OCI-LY7 (cell line): ENCODE measurements around the gene EXOC4. TPM values are rescaled to one million over a fixed set of nuclear protein-coding genes. Genes with fewer than 3 reads are reported as not detected.

Experiments
- BruUV-seq: library from RNA; stranded (reverse); fragments of 400-500 nt; replicated peaks from 2 replicates; lab custom pipeline; 2021; lab: Mats Ljungman, UMichigan
- CTCF ChIA-PET: fragments of 300-600 bp; sonication (Branson Sonifier 250); formaldehyde crosslinking; loops from one replicate; lab custom pipeline; 2022; ENCODE audit warnings: antibody characterized with exemption; ENCODE audit not compliant: unreplicated experiment; lab: Charles Lee
- POLR2A ChIA-PET: fragments of 300-600 bp; sonication (Branson Sonifier 250); formaldehyde crosslinking; loops from one replicate; lab custom pipeline; 2022; ENCODE audit warnings: antibody characterized with exemption; lab: Charles Lee
- DNase-seq: peaks from one replicate; pipeline ENCODE4 v3.0.0-alpha.2; 2015; ENCODE audit warnings: low spot score
- H2AFZ ChIP-seq: fragments of 200-600 bp; sonication (generic), shearing (Covaris generic); 2 replicates; pipeline ENCODE4 v1.6.1; 2014; ENCODE audit warnings: mild to moderate bottlenecking, antibody characterized with exemption, low read length, moderate library complexity
- H3K27ac ChIP-seq: fragments of 200-600 bp; sonication (generic); 2 replicates; pipeline ENCODE4 v1.5.1; 2014; ENCODE audit warnings: mixed run types, low read depth, mild to moderate bottlenecking, moderate library complexity, low read length, inconsistent platforms; ENCODE audit not compliant: poor library complexity, severe bottlenecking
- H3K36me3 ChIP-seq: fragments of 200-600 bp; sonication (generic); 2 replicates; pipeline ENCODE4 v1.6.1; 2014; ENCODE audit warnings: mild to moderate bottlenecking, antibody characterized with exemption, low read length, moderate library complexity, mixed read lengths; ENCODE audit not compliant: insufficient read depth
- H3K4me1 ChIP-seq: fragments of 200-600 bp; sonication (generic); 2 replicates; pipeline ENCODE4 v1.5.1; 2014; ENCODE audit warnings: mild to moderate bottlenecking, low read length; ENCODE audit not compliant: insufficient read depth, poor library complexity, severe bottlenecking
- H3K4me2 ChIP-seq: fragments of 200-600 bp; sonication (generic); 2 replicates; pipeline ENCODE4 v1.6.1; 2014; ENCODE audit warnings: mild to moderate bottlenecking, low read length
- H3K4me3 ChIP-seq: fragments of 200-600 bp; sonication (generic); 2 replicates; pipeline ENCODE4 v1.5.1; 2014; ENCODE audit warnings: mild to moderate bottlenecking, low read depth, low read length; ENCODE audit not compliant: poor library complexity, severe bottlenecking
- H3K79me2 ChIP-seq: fragments of 200-600 bp; sonication (generic); 2 replicates; pipeline ENCODE4 v1.6.1; 2016; ENCODE audit warnings: low read depth, mild to moderate bottlenecking, low read length, moderate library complexity, mixed read lengths; ENCODE audit not compliant: insufficient read depth
- H3K9me2 ChIP-seq: fragments of 200-600 bp; sonication (generic); 2 replicates; pipeline ENCODE4 v1.6.1; 2016; ENCODE audit warnings: mild to moderate bottlenecking, low read length, mixed read lengths; ENCODE audit not compliant: insufficient read depth
- H3K9me3 ChIP-seq: fragments of 200-600 bp; sonication (generic); 2 replicates; pipeline ENCODE4 v1.6.1; 2014; ENCODE audit warnings: mild to moderate bottlenecking, mixed run types, low read length, mixed read lengths
- H4K20me1 ChIP-seq: fragments of 200-600 bp; sonication (generic); 2 replicates; pipeline ENCODE4 v1.6.1; 2014; ENCODE audit warnings: mild to moderate bottlenecking, antibody characterized with exemption, low read length, moderate library complexity, mixed read lengths; ENCODE audit not compliant: insufficient read depth
- CTCF ChIP-seq: fragments of 200-600 bp; sonication (generic); conservative IDR thresholded peaks from 2 replicates; pipeline ENCODE4 v1.5.1; 2014; ENCODE audit warnings: mild to moderate bottlenecking, antibody characterized with exemption, low read length, moderate library complexity, mixed read lengths
- EZH2phosphoT487 ChIP-seq: fragments of 200-600 bp; sonication (generic); IDR thresholded peaks from 2 replicates; pipeline ENCODE4 v1.6.1; 2018; ENCODE audit warnings: low read depth, borderline replicate concordance, mild to moderate bottlenecking, mixed run types, antibody characterized with exemption, low read length, moderate library complexity, mixed read lengths
- intact Hi-C: fragments of 100-400 bp; cut with micrococcal nuclease; formaldehyde crosslinking; loops from one replicate; pipeline ENCODE4 v1.10.0; 2022; ENCODE audit not compliant: unreplicated experiment
- total RNA-seq, 2 experiments: library from RNA; depleted of rRNA in 1 of 2; stranded (reverse); fragments of >200 nt in 1 of 2; shearing (Covaris generic) in 1 of 2; gene quantifications; 2 replicates each; pipeline ENCODE4 v1.2.3, GENCODE V29; 2014 to 2022

The EXOC4 gene
- total RNA-seq, 2 experiments from 2014 or later, result 75.1 to 93.2 TPM

DNA sequence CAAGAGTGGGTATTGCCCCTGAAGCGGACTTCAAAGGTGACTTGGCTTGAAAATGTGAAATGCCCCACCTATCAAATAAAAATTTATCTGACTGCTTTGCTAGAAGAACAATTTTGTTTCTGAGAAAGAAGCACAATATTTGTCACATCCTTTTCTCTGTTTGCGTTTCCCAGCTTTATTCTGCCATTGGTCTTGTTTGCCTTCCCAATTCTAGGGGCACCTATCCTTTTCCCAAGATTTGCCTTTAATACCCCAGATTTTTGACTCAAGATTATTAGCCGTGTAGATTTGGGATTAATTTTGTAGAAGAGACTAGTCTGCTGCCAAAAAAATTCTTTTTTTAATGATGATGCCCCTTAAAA lies 764.0 kb downstream of the EXOC4 start:
- CTCF ChIA-PET, result no interaction called here
- no peaks in the 10 kb centered on the region for H3K36me3 ChIP-seq
- H3K79me2 ChIP-seq, result no peaks in the 10 kb centered on the region

DNA sequence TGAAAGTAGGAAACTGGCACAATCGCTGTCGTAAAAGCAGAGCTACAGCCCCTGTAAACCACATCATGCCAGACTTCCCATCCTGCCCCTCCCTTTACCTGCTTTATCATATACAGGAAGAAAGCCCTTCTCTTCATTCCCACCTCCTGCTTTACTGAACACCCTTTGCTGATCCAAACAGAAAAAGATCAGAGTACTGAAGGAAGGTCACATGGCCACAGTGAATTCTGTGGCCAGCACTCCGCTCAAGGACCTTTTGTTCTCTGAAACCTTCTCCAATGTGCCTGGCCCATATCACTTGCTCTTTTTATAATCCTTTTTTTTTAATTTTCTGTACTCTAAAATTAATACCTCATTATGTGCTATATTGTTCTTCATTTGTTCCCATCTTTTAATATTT lies 765.4 kb downstream of the EXOC4 start:
- Histone ChIP-seq H3K9me3 (no peaks in the 10 kb centered on the region), H2AFZ (no peak overlapping the region), H3K36me3 (no peaks in the 10 kb centered on the region), H3K4me1 (no peaks in the 10 kb centered on the region), H3K27ac (no peak overlapping the region), H3K79me2 (no peaks in the 10 kb centered on the region), H4K20me1 (no peaks in the 10 kb centered on the region), H3K4me3 (no peak overlapping the region), H3K9me2 (no peaks in the 10 kb centered on the region), H3K4me2 (no peak overlapping the region)
- DNase-seq, result no peak
- TF ChIP-seq EZH2phosphoT487 (no peak), CTCF (no peak)
- intact Hi-C loops, result loop anchor here (5.0 kb wide), 1 partner anchor 309 kb away; no protein-coding TSS in a partner anchor
- CTCF ChIA-PET, result no interaction called here
- no TSS peak for BruUV-seq
- POLR2A ChIA-PET, result no interaction called here

More for the DNA sequence above, 764.0 kb downstream of the EXOC4 start:
- no peak overlapping the region for H3K27ac ChIP-seq
- TF ChIP-seq CTCF (peak; percentile 35; the same call in 1 of the 2 replicates), EZH2phosphoT487 (no peak)
- H3K4me2 ChIP-seq, result no peak overlapping the region
- no peak overlapping the region for H3K4me3 ChIP-seq
- H3K9me2 ChIP-seq, result no peaks in the 10 kb centered on the region
- no peaks in the 10 kb centered on the region for H4K20me1 ChIP-seq
- intact Hi-C loops, result loop anchor here (1.0 to 5.0 kb wide), 2 partner anchors 67 to 310 kb away; no protein-coding TSS in a partner anchor
- no TSS peak for BruUV-seq
- no peaks in the 10 kb centered on the region for H3K9me3 ChIP-seq
- DNase-seq, result no peak
- H2AFZ ChIP-seq, result no peak overlapping the region
- POLR2A ChIA-PET, result interaction anchor here (0.7 kb wide), 1 partner anchor 935 kb away, joined by 3 read pairs; the partner anchor contains the start of gene CHCHD3
- no peaks in the 10 kb centered on the region for H3K4me1 ChIP-seq

DNA sequence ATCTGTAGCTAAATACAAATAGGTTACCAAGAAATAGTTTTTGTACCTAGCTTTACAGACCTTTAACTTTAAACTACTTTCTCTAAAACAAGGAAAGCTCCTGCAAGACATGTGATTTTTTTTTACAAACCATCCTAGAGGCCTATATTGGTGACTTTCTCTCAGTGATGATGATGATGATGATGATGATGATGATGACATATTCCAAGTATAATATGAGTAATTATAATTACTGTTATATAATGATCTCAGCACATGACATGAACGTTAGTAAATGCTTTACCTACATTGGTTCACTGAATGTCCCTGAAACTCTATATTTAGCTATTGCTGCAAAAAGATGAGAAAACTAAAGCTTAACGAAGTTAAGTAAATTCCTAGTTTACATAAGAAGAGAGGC lies 766.4 kb downstream of the EXOC4 start:
- H3K36me3 ChIP-seq, result no peaks in the 10 kb centered on the region
- no TSS peak for BruUV-seq
- H3K79me2 ChIP-seq, result no peaks in the 10 kb centered on the region
- intact Hi-C loops, result loop anchor here (5.0 kb wide), 1 partner anchor 308 kb away; no protein-coding TSS in a partner anchor
- no peak overlapping the region for H3K4me2 ChIP-seq
- ChIA-PET POLR2A (interaction anchor here (0.6 to 1.2 kb wide), 3 partner anchors 117 to 166 kb away, joined by 3 to 5 read pairs (median 3); no protein-coding TSS in a partner anchor), CTCF (interaction anchor here (1.0 kb wide), 2 partner anchors 32 to 122 kb away, joined by 4 to 6 read pairs; no protein-coding TSS in a partner anchor)
- H3K9me3 ChIP-seq, result no peaks in the 10 kb centered on the region
- H3K4me3 ChIP-seq, result no peak overlapping the region
- H2AFZ ChIP-seq, result no peak overlapping the region
- no peaks in the 10 kb centered on the region for H3K9me2 ChIP-seq
- no peak for DNase-seq
- no peaks in the 10 kb centered on the region for H4K20me1 ChIP-seq
- no peak overlapping the region for H3K27ac ChIP-seq
- TF ChIP-seq EZH2phosphoT487 (no peak), CTCF (no peak)
- H3K4me1 ChIP-seq, result no peaks in the 10 kb centered on the region
